22Rv1 (cell line): ENCODE results near the gene S100A6.
A peak's percentile ranks its signal among the peaks of the same experiment; 100 is the strongest.
"Not testable (repeated sequence)": the region's sequence is repeated elsewhere in the genome, so short reads cannot be mapped to it uniquely, and the experiment has no call there.

ENCODE experiments used
- H3K27ac ChIP-seq: fragments of 450-650 bp; 2 replicates; pipeline ENCODE4 v1.5.1; 2017
- ZFX ChIP-seq: fragments of 450-650 bp; IDR thresholded peaks from 2 replicates; pipeline ENCODE4 v1.6.1; 2017; ENCODE audit warnings: antibody characterized with exemption, borderline replicate concordance
- TF ChIP-seq, protein P1 (sequence below): fragments of 450-650 bp; IDR thresholded peaks from 2 replicates; pipeline ENCODE4 v1.5.1; 2017; ENCODE audit warnings: mild to moderate bottlenecking

Gene S100A6

DNA sequence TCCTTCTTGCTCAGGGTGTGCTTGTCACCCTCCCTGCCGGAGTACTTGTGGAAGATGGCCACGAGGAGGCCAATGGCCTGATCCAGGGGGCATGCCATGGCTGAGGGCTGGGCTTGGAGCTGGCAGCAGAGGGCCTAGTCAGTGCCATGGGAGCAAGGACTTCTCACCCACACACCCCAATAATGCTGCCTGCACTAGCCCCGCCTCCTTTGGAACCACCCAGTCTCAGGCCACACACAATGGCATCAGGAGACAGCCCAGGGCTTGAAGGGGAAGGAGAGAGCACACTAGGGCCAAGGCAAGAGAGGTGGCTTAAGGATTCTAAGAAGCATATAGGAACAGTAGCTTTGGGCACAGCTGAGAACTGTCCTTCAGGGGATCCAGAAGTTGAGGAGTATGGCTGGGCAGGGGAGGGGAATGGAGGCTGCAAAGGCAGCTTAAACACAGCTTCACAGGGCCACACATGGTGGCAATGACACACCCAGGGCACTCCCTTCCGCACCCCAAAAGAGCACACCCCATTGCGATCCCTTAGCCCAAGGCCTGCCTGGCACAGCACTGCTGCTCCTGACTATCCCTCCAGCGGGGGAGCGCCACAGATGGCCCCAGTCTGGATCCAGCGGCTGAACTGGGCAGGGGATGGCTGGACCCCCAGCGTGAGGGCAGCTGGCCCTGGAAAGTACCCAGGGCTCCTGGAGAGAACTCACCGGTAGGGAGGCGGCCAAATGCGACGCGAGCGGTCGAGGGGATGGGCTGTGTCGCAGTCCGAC lies at the start of gene S100A6:
S100A6 (minus strand) TSS at position 750 of the 770 bp plus-strand sequence; CDS start at position 98, 652 bp downstream.
- H3K27ac ChIP-seq: peak within 1 kb of the TSS; percentile 81
- TF ChIP-seq, protein P1, sequence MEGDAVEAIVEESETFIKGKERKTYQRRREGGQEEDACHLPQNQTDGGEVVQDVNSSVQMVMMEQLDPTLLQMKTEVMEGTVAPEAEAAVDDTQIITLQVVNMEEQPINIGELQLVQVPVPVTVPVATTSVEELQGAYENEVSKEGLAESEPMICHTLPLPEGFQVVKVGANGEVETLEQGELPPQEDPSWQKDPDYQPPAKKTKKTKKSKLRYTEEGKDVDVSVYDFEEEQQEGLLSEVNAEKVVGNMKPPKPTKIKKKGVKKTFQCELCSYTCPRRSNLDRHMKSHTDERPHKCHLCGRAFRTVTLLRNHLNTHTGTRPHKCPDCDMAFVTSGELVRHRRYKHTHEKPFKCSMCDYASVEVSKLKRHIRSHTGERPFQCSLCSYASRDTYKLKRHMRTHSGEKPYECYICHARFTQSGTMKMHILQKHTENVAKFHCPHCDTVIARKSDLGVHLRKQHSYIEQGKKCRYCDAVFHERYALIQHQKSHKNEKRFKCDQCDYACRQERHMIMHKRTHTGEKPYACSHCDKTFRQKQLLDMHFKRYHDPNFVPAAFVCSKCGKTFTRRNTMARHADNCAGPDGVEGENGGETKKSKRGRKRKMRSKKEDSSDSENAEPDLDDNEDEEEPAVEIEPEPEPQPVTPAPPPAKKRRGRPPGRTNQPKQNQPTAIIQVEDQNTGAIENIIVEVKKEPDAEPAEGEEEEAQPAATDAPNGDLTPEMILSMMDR: no peak
- no peak for TF ChIP-seq ZFX

DNA sequence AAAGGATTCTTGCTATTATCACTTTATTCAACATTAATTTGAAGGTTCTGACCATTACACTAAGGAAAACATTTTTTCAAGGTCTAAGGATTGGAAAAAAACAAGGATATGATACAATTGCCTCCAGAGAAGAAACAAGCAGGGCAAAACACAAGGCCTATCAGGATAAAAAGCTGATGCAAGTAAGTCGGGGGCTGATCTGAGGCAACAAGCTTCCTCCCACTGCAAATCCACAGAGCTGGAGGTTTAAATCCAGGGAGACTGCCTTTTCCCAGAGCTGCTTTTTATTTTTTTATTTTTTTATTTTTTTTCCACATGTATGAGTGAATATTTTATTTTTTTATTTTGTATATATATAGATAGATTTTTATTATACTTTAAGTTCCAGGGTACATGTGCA lies 49.2 kb upstream of the S100A6 start:
- no peak overlapping the region for H3K27ac ChIP-seq

DNA sequence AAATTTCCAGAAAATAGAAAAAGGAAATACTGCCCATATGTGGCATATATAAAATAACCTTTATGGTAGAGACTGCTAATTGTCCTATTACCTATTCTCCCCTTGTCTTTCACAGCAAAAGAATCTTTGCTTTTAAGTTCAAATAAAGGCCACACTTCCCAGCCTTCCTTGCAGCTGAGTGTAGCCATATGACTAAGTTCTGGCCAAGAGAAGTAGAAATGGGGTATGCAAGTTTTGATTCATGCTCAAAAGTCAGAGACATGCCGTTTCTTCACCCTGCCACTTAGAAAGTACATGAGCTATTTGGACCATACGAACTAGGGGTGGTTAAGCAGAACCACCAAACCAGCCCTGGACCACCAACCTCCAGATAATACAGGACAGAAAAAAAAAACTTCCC lies 48.2 kb upstream of the S100A6 start:
- no peak overlapping the region for H3K27ac ChIP-seq
- TF ChIP-seq ZFX: no peak
- TF ChIP-seq, protein P1: no peak

More for the DNA sequence above, 49.2 kb upstream of the S100A6 start:
- TF ChIP-seq ZFX: no peak
- TF ChIP-seq, protein P1: no peak

DNA sequence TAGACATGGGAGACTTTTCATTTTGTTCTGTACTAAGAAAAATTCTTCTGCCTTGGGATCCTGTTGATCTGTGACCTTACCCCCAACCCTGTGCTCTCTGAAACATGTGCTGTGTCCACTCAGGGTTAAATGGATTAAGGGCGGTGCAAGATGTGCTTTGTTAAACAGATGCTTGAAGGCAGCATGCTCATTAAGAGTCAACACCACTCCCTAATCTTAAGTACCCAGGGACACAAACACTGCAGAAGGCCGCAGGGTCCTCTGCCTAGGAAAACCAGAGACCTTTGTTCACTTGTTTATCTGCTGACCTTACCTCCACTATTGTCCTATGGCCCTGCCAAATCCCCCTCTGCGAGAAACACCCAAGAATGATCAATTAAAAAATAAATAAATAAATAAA lies 47.7 kb upstream of the S100A6 start:
- H3K27ac ChIP-seq: not testable (repeated sequence)

DNA sequence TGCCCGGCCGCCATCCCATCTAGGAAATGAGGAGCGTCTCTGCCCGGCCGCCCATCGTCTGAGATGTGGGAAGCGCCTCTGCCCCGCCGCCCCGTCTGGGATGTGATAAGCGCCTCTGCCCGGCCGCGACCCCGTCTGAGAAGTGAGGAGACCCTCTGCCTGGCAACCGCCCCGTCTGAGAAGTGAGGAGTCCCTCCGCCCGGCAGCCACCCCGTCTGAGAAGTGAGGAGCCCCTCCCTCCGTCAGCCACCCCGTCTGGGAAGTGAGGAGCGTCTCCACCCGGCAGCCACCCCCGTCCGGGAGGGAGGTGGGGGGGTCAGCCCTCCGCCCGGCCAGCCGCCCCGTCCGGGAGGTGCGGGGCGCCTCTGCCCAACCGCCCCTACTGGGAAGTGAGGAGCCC lies 47.0 kb upstream of the S100A6 start:
- H3K27ac ChIP-seq: not testable (repeated sequence)

DNA sequence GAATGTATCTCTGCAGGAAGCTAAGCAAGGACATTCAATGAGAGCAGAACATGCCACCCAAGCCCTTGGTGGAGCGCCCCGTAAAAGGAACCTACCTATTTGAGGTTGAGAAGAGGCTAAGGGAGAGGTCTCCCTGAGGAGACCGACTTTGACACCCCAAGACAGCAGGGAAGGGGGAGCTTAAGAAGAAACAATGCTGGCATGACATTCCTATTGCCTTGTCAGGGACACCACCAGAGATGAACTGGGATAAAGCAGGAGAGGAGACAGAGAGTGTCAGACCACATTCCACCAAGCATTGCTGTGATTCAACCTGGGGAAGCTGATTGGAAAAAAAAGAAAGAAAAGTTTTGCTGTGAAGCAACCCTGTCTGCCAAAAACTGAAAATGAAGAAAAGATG lies 43.1 kb upstream of the S100A6 start:
- TF ChIP-seq, protein P1: no peak
- TF ChIP-seq ZFX: no peak
- H3K27ac ChIP-seq: no peak overlapping the region

DNA sequence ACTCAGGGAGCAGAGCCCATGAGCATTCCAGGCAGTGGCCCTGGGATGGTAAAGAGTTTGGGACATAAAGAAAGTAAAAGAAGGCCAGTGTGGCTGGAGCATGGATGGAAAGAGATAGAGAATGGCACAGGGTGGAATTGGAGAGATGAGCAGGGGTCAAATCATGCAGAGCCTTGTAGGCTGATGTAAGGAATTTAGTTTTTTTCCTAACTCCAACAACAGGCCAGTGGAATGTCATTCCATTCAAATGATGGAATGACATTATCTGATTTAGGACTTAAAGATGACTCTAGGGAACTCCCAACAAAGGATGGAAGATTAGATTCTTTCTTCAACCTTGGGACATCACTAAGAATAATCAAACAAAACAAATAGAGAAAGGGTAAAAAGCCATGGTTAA lies 42.7 kb upstream of the S100A6 start:
- H3K27ac ChIP-seq: no peak overlapping the region
- TF ChIP-seq, protein P1: no peak
- no peak for TF ChIP-seq ZFX

DNA sequence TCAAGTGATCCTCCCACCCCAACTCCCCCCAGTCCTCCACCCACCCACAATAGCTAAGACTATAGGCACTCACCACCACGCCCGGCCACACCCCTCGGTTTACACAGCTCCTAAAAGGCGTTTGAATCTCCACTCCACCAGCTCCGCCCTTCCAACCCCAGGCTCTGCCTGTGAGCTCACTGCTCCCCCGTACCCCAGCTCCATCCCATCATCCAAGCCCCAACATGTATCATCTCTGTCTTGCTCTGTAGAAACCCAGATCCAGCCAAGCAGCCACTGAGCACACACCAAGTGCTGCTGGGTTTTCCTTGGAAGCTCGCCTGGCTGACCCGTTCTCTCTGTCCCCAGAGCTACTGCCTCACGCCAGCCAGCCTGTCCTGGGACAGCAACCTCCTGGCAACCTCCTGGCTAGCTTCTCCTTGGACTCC lies 41.8 kb upstream of the S100A6 start:
- TF ChIP-seq, protein P1: no peak
- no peak for TF ChIP-seq ZFX
- H3K27ac ChIP-seq: no peak overlapping the region
